Measurements from ENCODE around the gene IGSF21. TPM values are rescaled to one million over a fixed set of nuclear protein-coding genes. Genes with fewer than 3 reads are reported as not detected.

IGSF21 gene
- total RNA-seq, 2 donors from 2014 or later, result 4.6 to 8.5 TPM

DNA sequence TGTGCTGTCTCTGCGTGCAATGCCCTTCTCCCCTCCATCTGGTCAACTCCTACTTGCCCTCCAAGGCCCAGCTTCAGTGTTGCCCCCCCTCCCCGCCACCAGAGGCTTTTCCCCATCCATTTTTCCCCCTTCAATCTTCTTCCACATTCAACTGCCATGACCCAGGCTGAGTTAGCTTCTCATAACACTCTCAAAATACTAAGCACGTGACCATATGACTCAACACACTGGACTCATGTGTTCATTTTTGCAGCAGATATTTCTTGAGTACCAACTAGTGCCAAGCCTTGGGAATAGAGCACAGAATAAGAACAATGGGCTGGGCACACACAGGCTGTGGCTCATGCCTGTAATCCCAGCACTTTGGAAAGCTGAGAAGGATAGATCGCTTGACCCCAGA is 132.1 kb downstream of the IGSF21 start:
- intact Hi-C loops (cut with DNase I), result no loop called here
- peaks cover 3% of the 10 kb centered on the region for H3K27me3 ChIP-seq (replicated peaks; ENCODE audit: insufficient read depth)
- 82% methylated on average over 4 of the region's 4 CpGs for whole genome bisulfite sequencing

DNA sequence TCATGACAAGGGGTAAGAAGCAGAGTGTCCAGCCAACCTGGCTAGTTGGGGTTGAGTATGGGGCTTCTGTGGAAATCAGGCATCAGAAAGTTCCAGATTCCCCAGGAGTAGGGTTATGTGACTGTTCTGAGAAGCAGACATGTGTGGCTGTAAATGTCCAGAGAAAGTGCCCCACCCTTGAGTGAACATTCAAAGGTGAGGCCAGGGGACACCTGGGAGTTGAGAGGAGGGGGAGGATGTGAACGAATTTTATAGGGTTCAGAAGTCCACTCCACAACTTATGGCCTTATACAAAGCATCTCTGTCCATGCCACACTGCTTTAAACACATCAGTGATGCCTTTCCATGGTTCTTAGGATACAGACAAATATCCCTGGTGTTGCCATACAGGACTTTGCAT is 133.3 kb downstream of the IGSF21 start:
- 0% methylated on average over 1 of the region's 1 CpG for WGBS
- intact Hi-C loops (cut with DNase I), result no loop called here
- no peak for DNase-seq (ENCODE audit: low spot score)
- no peaks in the 10 kb centered on the region for H3K4me1 ChIP-seq (replicated peaks)
- TF ChIP-seq POLR2AphosphoS5 (IDR thresholded peaks at IDR 0.05) (no peak), POLR2A (IDR thresholded peaks at IDR 0.05) (no peak)
- TF ChIP-seq, protein P1, sequence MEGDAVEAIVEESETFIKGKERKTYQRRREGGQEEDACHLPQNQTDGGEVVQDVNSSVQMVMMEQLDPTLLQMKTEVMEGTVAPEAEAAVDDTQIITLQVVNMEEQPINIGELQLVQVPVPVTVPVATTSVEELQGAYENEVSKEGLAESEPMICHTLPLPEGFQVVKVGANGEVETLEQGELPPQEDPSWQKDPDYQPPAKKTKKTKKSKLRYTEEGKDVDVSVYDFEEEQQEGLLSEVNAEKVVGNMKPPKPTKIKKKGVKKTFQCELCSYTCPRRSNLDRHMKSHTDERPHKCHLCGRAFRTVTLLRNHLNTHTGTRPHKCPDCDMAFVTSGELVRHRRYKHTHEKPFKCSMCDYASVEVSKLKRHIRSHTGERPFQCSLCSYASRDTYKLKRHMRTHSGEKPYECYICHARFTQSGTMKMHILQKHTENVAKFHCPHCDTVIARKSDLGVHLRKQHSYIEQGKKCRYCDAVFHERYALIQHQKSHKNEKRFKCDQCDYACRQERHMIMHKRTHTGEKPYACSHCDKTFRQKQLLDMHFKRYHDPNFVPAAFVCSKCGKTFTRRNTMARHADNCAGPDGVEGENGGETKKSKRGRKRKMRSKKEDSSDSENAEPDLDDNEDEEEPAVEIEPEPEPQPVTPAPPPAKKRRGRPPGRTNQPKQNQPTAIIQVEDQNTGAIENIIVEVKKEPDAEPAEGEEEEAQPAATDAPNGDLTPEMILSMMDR (IDR thresholded peaks at IDR 0.05), result no peak
- no peaks in the 10 kb centered on the region for H3K9me3 ChIP-seq
- H3K27ac ChIP-seq, result no peak overlapping the region
- no peaks in the 10 kb centered on the region for H3K36me3 ChIP-seq
- no peak overlapping the region for H3K4me3 ChIP-seq
- peaks cover 3% of the 10 kb centered on the region for H3K27me3 ChIP-seq (replicated peaks; ENCODE audit: insufficient read depth)

More for the DNA sequence above, 132.1 kb downstream of the IGSF21 start:
- Histone ChIP-seq H3K36me3 (no peaks in the 10 kb centered on the region), H3K4me3 (no peak overlapping the region), H3K9me3 (no peaks in the 10 kb centered on the region), H3K4me1 (replicated peaks) (no peaks in the 10 kb centered on the region), H3K27ac (no peak overlapping the region)
- TF ChIP-seq, protein P1 (IDR thresholded peaks at IDR 0.05), result no peak
- TF ChIP-seq POLR2A (IDR thresholded peaks at IDR 0.05), result no peak
- TF ChIP-seq POLR2AphosphoS5 (IDR thresholded peaks at IDR 0.05), result no peak
- no peak for DNase-seq (ENCODE audit: low spot score)

DNA sequence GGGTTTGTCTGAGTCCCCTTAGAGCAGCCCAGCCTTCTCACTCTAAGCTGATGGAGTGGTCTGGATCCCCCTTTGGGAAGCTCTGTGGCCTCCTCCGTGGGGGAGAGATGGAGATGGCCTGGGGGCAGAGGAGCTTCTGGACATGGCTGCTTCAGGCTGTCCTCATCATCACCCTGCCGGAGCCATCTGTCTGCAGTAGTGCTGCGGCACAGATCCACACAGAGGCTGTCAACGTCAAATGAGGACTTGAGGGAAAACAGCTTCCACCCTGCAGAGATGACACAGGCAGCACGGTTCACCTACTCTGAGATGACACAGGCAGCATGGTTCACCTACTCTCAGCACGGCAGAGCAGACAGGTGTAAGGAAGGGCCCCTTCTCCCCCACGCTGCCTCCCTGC is 134.3 kb downstream of the IGSF21 start:
- Histone ChIP-seq H3K36me3 (no peaks in the 10 kb centered on the region), H3K27ac (no peak overlapping the region), H3K4me3 (no peak overlapping the region), H3K9me3 (no peaks in the 10 kb centered on the region), H3K4me1 (replicated peaks) (no peaks in the 10 kb centered on the region), H3K27me3 (replicated peaks; ENCODE audit: insufficient read depth) (peaks cover 3% of the 10 kb centered on the region)
- no peak for DNase-seq (ENCODE audit: low spot score)
- 50% methylated on average over 7 of the region's 7 CpGs for WGBS
- intact Hi-C loops (cut with DNase I), result no loop called here
- TF ChIP-seq, protein P1 (IDR thresholded peaks at IDR 0.05), result no peak

- TF ChIP-seq, protein P1 (IDR thresholded peaks at IDR 0.05), result no peak
- TF ChIP-seq POLR2AphosphoS5 (IDR thresholded peaks at IDR 0.05) (no peak), POLR2A (IDR thresholded peaks at IDR 0.05) (no peak)
- Histone ChIP-seq H3K4me1 (replicated peaks) (no peaks in the 10 kb centered on the region), H3K4me3 (no peak overlapping the region), H3K27me3 (replicated peaks; ENCODE audit: insufficient read depth) (peaks cover 3% of the 10 kb centered on the region), H3K36me3 (no peaks in the 10 kb centered on the region), H3K9me3 (no peaks in the 10 kb centered on the region), H3K27ac (no peak overlapping the region)
- intact Hi-C loops (cut with DNase I), result no loop called here
- 65% methylated on average over 10 of the region's 10 CpGs for WGBS
- DNase-seq (ENCODE audit: low spot score), result no peak
Observed at GRCh38 chr1:18243503-18244175, 136.0 kb downstream of the IGSF21 start.

DNA sequence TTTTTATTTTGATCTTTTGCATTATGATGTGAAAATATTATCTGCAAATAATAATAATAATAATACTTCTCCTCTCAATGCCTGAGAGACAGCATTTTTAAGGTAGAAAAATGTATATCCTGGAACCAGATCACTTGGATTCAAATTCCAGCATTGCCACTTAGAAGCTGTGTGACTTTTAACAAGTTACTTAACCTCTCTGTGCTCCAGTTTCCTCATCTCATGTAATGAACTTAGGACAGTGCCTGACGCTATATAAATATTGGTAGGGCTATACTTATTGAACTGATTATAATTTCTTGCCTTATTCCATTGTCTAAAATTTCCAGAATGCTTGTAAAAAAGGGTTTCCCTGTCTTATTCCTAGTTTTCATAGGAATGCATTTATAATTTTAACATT is 137.2 kb downstream of the IGSF21 start:
- H3K9me3 ChIP-seq, result no peaks in the 10 kb centered on the region
- intact Hi-C loops (cut with DNase I), result no loop called here
- peaks cover 3% of the 10 kb centered on the region for H3K27me3 ChIP-seq (replicated peaks; ENCODE audit: insufficient read depth)
- no peak overlapping the region for H3K27ac ChIP-seq
- H3K4me3 ChIP-seq, result no peak overlapping the region
- no peaks in the 10 kb centered on the region for H3K36me3 ChIP-seq
- DNase-seq (ENCODE audit: low spot score), result no peak
- no peaks in the 10 kb centered on the region for H3K4me1 ChIP-seq (replicated peaks)
- TF ChIP-seq POLR2AphosphoS5 (IDR thresholded peaks at IDR 0.05) (no peak), POLR2A (IDR thresholded peaks at IDR 0.05) (no peak)
- TF ChIP-seq, protein P1 (IDR thresholded peaks at IDR 0.05), result no peak
- 87% methylated on average over 1 of the region's 1 CpG for WGBS

Measured in prostate gland (tissue), 2 donors.